Neutrophil (primary cell): ENCODE data around the gene ARSH.

Experiments
- H3K27ac ChIP-seq: fragments of 200-600 bp; sonication (generic); 2 replicates; pipeline ENCODE4 v1.5.1; 2016; ENCODE audit warnings: mild to moderate bottlenecking, moderate library complexity
- H3K27me3 ChIP-seq: fragments of 200-600 bp; sonication (generic); 2 replicates; pipeline ENCODE4 v1.6.0; 2016; ENCODE audit warnings: mild to moderate bottlenecking
- H3K36me3 ChIP-seq: fragments of 200-600 bp; sonication (generic); 2 replicates; pipeline ENCODE4 v1.5.1; 2017
- H3K4me1 ChIP-seq, 2 experiments: fragments of 200-600 bp in 1 of 2; sonication (generic) in 1 of 2; 1 replicate in 1 of 2; 2 replicates in 1 of 2; pipeline versions ENCODE4 v1.5.1 to v1.6.1; 2013 to 2016; ENCODE audit warnings: low read depth in 1 of 2, low read length in 1 of 2, mild to moderate bottlenecking in 1 of 2, moderate library complexity in 1 of 2; ENCODE audit not compliant: control insufficient read depth in 1 of 2, insufficient read depth in 1 of 2
- H3K4me3 ChIP-seq, 2 experiments: fragments of 200-600 bp in 1 of 2; sonication (generic) in 1 of 2; 1 replicate in 1 of 2; 2 replicates in 1 of 2; pipeline ENCODE4 v1.5.1; 2013 to 2016; ENCODE audit warnings: low read depth in 1 of 2, low read length in 1 of 2, mild to moderate bottlenecking in 1 of 2, moderate library complexity in 1 of 2
- H3K9me3 ChIP-seq: fragments of 200-600 bp; sonication (generic); 2 replicates; pipeline ENCODE4 v1.5.1; 2016
- TF ChIP-seq, protein P1 (sequence below): fragments of 200-600 bp; sonication (generic); IDR thresholded peaks from 2 replicates; pipeline ENCODE4 v1.5.1; 2016; ENCODE audit warnings: antibody characterized with exemption

The ARSH gene

DNA sequence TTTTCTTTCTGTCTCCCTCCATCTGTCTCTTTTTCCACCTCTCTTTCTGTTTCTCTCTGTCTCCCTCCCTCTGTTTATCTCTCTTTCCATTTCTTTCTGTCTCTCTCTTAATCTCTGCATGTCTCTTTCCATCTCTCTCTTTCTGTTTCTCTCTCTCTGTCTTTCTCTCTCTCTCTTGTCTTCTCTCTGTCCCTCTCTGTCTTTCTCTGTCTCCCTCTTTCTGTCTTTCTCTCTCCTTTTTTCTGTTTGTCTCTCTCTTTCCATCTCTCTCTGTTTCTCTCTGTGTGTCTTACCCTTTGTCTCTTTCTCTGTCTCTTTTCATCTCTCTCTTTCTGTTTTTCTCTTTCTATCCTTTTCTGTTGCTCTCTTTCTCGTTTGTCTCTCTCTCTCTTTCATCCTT is 69.6 kb downstream of the ARSH start:
- Histone ChIP-seq H3K9me3 (no peaks in the 10 kb centered on the region), H3K4me3 (no peak overlapping the region), H3K27me3 (no peaks in the 10 kb centered on the region), H3K36me3 (no peaks in the 10 kb centered on the region), H3K27ac (no peak overlapping the region), H3K4me1 (no peaks in the 10 kb centered on the region)
- TF ChIP-seq, protein P1, sequence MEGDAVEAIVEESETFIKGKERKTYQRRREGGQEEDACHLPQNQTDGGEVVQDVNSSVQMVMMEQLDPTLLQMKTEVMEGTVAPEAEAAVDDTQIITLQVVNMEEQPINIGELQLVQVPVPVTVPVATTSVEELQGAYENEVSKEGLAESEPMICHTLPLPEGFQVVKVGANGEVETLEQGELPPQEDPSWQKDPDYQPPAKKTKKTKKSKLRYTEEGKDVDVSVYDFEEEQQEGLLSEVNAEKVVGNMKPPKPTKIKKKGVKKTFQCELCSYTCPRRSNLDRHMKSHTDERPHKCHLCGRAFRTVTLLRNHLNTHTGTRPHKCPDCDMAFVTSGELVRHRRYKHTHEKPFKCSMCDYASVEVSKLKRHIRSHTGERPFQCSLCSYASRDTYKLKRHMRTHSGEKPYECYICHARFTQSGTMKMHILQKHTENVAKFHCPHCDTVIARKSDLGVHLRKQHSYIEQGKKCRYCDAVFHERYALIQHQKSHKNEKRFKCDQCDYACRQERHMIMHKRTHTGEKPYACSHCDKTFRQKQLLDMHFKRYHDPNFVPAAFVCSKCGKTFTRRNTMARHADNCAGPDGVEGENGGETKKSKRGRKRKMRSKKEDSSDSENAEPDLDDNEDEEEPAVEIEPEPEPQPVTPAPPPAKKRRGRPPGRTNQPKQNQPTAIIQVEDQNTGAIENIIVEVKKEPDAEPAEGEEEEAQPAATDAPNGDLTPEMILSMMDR = no peak

- Histone ChIP-seq H3K9me3 (no peaks in the 10 kb centered on the region), H3K27ac (no peak overlapping the region), H3K4me3 (no peak overlapping the region), H3K27me3 (no peaks in the 10 kb centered on the region), H3K36me3 (no peaks in the 10 kb centered on the region), H3K4me1 (no peaks in the 10 kb centered on the region)
- TF ChIP-seq, protein P1 = no peak
Measured at GRCh38 chrX:3076416-3076991, 70.2 kb downstream of the ARSH start.
